GM18873 (cell line): Measurements from ENCODE around the gene ARPC1A.
"Not testable (repeated sequence)": the region's sequence is repeated elsewhere in the genome, so short reads cannot be mapped to it uniquely, and the experiment has no call there.

Experiments used
- ATAC-seq: cut with Tn5 transposase; IDR thresholded peaks from one replicate; pipeline ENCODE4 v1.9.1; 2021; ENCODE audit warnings: mild to moderate bottlenecking, moderate library complexity, moderate number of reproducible peaks; ENCODE audit not compliant: unreplicated experiment, low FRiP score

ARPC1A gene

GRCh38 chr7:99314504-99314903, 11.2 kb upstream of the ARPC1A start:
- no peak for ATAC-seq

- ATAC-seq: no peak
Observed at GRCh38 chr7:99320371-99320770, 5.3 kb upstream of the ARPC1A start.

- not testable (repeated sequence) for ATAC-seq
Observed at GRCh38 chr7:99322659-99323058, 3.0 kb upstream of the ARPC1A start.

GRCh38 chr7:99324559-99324958, 1.1 kb upstream of the ARPC1A start:
- no peak for ATAC-seq

GRCh38 chr7:99325001-99325493, 651 bp upstream of the ARPC1A start:
- ATAC-seq: no peak

GRCh38 chr7:99326408-99326782, 697 bp downstream of the ARPC1A start:
- no peak for ATAC-seq

- ATAC-seq: not testable (repeated sequence)
Observed at GRCh38 chr7:99330314-99330961, 4.7 kb downstream of the ARPC1A start.

- ATAC-seq: no peak
Observed at GRCh38 chr7:99331002-99331401, 5.3 kb downstream of the ARPC1A start.

GRCh38 chr7:99339595-99339994, 13.9 kb downstream of the ARPC1A start:
- no peak for ATAC-seq

GRCh38 chr7:99340659-99341058, 15.0 kb downstream of the ARPC1A start:
- ATAC-seq: no peak

- ATAC-seq: no peak
Observed at GRCh38 chr7:99344061-99344647, 18.5 kb downstream of the ARPC1A start.

- ATAC-seq: not testable (repeated sequence)
Observed at GRCh38 chr7:99350641-99351040, 24.9 kb downstream of the ARPC1A start.

- no peak for ATAC-seq
Observed at GRCh38 chr7:99352247-99352646, 26.5 kb downstream of the ARPC1A start.

- no peak for ATAC-seq
Observed at GRCh38 chr7:99355098-99355497, 29.4 kb downstream of the ARPC1A start.

GRCh38 chr7:99357701-99358490, 32.2 kb downstream of the ARPC1A start:
- no peak for ATAC-seq

- ATAC-seq: not testable (repeated sequence)
Observed at GRCh38 chr7:99358521-99358920, 32.8 kb downstream of the ARPC1A start.

- no peak for ATAC-seq
Observed at GRCh38 chr7:99359465-99360154, 33.9 kb downstream of the ARPC1A start.

- no peak for ATAC-seq
Observed at GRCh38 chr7:99362801-99363200, 37.1 kb downstream of the ARPC1A start.

- no peak for ATAC-seq
Observed at GRCh38 chr7:99363286-99363685, 37.6 kb downstream of the ARPC1A start.

GRCh38 chr7:99365318-99366141, 39.8 kb downstream of the ARPC1A start:
- ATAC-seq: no peak
